Measurements from ENCODE around the gene RANBP1.

Gene RANBP1

GRCh38 chr22:20135806-20136602, 20.1 kb downstream of the RANBP1 start:
- in situ Hi-C loops (cut with MboI; ENCODE audit: low sequenced_read_pairs) = no loop called here

- in situ Hi-C loops (cut with MboI; ENCODE audit: low sequenced_read_pairs) = no loop called here
Measured at GRCh38 chr22:20136603-20136873, 20.6 kb downstream of the RANBP1 start.

DNA sequence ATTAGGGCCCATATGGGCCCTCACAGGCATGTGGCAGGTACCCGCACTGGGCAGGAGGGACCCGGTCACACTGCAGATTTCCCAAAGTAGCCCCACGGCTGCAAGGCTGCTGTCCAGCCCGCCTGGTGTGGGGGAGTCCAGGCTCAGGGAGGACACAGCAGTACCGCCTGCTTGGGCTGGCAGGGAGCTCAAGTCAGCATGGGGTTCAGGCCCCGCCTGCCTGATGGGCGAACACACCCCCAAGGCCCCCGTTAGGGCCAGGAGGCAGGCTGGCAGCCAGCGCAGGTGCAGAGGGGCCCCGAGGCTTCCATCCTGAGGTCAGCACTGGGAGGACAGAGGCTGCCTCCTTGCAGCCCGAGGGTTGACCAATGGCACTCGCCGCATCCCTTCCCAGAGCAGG, 21.2 kb downstream of the RANBP1 start:
- in situ Hi-C loops (cut with MboI; ENCODE audit: low sequenced_read_pairs) = no loop called here

DNA sequence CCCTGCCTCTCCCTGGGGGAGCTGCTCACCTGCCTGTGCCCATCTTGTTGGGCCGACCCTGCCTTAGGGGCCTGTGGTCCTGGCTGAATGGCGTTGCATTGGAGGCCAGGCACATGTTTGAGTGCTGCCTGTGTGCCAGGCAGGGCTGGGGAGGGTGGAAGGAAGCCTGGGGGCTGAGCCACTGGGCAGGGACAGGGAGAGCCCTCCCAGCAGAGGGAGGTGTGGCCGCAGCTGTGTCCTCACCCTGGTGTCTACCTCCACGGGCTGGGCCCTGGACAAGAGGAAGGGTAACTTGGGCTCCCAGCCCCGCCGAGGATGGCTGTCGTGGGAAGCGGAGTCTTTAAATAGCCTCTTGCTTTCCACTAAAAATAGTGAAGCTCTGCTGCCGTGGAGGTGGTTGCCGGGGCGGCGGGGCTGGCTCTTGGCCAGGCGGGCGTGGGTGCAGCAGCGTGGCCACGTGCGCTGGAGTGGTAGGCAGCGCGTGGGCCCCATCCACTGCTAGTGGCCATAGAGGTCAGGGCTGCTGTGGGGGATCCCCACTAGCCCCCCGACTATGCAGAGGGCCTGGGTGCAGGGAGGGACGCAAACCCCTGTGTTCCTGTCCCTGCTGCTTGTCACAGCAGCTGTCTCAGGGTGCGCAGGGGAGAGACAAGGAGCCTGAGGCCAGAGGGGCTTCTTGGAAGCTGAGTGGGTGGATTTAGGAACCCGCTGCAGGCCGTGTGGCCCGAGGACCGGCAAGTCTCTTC, 21.9 kb downstream of the RANBP1 start:
- in situ Hi-C loops (cut with MboI; ENCODE audit: low sequenced_read_pairs) = no loop called here

GRCh38 chr22:20138417-20138738, 22.5 kb downstream of the RANBP1 start:
- in situ Hi-C loops (cut with MboI; ENCODE audit: low sequenced_read_pairs) = no loop called here

DNA sequence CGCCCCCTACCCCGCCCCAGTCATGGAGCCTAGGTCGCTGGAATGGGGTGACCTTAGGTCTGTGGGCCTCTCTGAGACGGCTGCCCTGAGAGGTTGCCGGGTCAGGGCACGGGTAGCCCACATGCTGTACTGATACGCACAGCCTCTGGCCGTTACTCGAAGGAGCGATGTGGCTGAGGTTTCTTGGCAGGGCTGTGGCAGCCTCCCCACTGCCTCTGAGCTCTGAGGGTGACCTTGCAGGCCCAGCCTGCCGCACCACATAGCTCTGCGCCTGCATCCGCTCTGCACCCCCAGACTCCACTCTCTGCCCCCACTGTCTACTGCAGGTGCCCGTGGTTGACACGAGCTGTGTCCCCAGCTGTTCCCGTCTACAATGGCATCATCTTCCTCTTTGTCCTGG, 23.0 kb downstream of the RANBP1 start:
- in situ Hi-C loops (cut with MboI; ENCODE audit: low sequenced_read_pairs) = no loop called here

DNA sequence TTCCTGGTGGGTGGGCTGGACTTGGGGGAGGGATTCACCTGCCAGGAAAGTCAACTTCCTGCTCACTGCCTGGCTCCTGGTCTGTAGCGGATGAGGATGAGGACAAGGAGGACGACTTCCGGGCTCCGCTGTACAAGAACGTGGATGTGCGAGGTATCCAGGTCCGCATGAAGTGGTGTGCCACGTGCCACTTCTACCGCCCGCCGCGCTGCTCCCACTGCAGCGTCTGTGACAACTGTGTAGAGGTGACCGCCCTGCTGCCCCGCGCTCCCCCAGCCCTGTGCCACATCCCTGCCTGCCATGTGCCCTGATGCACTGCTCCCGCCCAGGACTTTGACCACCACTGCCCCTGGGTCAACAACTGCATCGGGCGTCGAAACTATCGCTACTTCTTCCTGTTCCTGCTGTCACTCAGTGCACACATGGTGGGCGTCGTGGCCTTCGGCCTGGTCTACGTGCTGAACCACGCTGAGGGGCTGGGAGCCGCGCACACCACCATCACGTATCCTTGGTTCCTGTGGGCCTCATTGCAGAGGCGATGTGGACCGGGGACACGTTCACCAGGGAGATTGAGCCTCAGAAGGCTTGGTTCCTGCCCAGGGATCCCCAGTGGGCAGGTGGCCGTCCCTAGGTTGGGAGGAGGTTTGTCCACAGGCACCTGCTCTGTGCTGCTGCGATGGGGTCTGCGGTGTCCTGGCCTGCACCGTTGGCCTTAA, 23.6 kb downstream of the RANBP1 start:
- in situ Hi-C loops (cut with MboI; ENCODE audit: low sequenced_read_pairs) = no loop called here

DNA sequence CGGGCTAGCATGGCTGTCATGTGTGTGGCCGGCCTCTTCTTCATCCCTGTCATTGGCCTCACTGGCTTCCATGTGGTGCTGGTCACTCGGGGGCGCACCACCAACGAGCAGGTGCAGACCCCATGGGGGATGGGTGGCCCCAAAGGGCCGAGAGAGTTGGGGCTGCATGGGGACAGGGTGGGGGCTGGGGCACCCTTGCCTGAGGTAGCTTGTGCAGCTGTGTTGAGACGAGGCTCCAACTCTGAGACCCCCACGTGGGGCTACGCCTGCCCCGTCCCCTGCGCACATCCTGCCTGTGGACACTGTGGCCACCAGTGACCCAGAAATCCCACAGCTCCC, 24.2 kb downstream of the RANBP1 start:
- in situ Hi-C loops (cut with MboI; ENCODE audit: low sequenced_read_pairs) = no loop called here

DNA sequence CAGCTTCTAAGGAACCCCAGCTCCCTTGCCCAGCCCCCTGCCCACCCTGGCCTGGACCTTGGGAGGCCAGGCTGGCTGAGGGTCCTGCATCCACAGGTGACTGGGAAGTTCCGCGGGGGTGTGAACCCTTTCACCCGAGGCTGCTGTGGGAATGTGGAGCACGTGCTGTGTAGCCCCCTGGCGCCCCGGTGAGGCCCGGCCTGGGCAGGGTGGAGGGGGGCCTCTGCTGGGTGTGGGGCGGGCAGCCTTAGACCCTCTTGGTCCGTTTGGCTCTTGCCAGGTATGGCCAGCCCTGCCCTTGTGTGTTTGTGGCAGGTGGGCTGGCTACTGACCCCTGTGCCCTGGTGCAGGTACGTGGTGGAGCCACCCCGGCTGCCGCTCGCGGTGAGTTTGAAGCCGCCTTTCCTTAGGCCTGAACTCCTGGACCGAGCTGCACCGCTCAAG, 24.6 kb downstream of the RANBP1 start:
- in situ Hi-C loops (cut with MboI; ENCODE audit: low sequenced_read_pairs) = no loop called here

- in situ Hi-C loops (cut with MboI; ENCODE audit: low sequenced_read_pairs) = no loop called here
Measured at GRCh38 chr22:20141186-20142077, 25.5 kb downstream of the RANBP1 start.

- in situ Hi-C loops (cut with MboI; ENCODE audit: low sequenced_read_pairs) = no loop called here
Measured at GRCh38 chr22:20142711-20143621, 27.1 kb downstream of the RANBP1 start.

DNA sequence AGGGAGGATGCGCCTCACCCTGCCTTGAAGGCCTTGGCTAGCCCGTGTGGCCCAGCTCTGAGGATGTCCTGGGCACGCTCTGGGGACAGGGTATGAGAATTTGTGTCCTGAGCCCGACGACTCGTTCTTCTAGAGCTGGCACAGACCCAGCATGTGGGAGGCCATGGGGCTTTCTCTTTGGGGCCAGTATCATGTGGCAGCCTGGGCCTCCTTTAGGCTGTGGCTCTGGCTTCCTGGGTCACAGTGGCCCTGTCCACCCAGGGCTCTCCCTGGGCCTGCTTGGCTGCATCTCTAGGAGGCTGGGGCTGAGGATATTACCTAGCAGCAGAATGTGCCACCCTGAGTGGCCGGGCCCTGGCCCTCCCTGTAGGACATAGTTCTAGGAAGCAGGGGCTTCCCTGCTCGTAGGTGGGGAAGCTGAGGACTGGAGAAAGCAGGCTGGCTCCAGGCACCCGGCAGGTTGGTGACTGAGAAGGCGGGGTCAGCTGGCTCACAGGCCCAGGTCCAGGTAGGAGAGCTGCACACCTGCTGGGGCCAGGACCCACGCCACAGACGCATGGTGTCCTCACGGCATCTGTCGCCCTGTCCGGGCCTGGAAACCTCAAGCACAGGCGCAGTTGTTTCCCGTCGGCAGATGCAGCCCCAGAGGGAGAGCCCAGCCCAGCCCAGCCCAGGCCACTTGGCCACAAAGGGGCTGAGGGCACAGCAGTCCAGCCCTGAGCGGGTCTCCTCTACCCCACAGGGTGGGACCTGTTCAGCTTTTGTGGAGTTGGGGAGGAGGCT, 28.2 kb downstream of the RANBP1 start:
- in situ Hi-C loops (cut with MboI; ENCODE audit: low sequenced_read_pairs) = no loop called here

- in situ Hi-C loops (cut with MboI; ENCODE audit: low sequenced_read_pairs) = no loop called here
Measured at GRCh38 chr22:20145206-20145831, 29.4 kb downstream of the RANBP1 start.

- in situ Hi-C loops (cut with MboI; ENCODE audit: low sequenced_read_pairs) = no loop called here
Measured at GRCh38 chr22:20145832-20146223, 29.9 kb downstream of the RANBP1 start.

- in situ Hi-C loops (cut with MboI; ENCODE audit: low sequenced_read_pairs) = no loop called here
Measured at GRCh38 chr22:20146777-20147176, 30.9 kb downstream of the RANBP1 start.

DNA sequence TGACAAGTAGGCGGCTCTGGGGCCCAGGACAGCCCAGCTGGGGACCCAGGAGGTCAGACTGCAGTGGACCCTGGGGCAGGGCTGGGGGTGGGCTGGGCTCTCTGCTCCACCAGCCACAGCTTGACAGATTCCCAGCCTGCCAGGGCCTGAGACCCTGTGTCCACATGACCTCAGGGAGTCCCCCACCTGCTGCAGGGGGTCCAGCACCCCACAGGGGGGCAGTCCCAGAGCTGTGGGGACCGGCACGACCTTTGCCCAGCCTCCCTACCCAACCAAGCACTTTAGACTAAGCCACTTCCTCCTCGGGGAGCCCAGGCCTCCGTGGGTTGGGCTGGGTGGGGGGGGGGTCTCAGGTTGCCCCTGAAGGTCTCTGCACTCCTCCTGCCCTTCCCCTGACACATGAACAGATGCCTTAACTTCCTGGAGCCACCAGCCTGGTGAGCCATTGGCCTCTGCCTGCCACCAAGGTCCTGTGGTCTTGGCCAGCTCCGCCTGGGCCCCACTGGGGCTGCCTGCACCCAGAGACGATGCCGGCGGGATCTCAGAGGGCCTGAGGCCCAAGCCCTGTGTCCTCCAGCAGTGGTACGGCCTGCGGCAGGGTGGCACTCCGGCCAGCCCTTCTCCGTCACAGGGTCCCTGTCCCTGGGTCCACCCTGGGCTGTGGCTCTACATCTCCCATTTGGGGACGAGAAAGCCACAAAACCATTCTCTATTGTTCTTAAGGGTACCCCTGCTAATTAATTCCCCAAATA, 31.5 kb downstream of the RANBP1 start:
- in situ Hi-C loops (cut with MboI; ENCODE audit: low sequenced_read_pairs) = no loop called here

DNA sequence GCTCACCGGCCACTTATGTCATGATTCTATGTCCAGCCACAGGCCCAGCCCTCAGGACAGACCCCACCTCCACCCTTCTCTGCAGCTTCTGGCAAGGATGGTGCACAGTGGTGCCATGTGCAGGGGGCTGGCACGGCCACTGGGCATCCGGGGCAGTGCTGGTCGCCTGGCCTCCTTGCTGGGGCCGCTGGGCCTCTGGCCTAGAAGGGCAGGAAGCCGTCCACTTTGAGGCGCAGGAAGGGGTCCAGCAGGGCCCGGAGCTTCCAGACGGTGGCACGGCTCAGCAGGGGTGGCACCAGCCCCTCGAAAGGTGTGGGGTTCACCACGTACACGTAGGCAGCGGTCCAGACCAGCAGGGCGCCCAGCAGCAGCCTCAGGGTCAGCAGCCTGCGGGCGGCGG, 32.5 kb downstream of the RANBP1 start:
- in situ Hi-C loops (cut with MboI; ENCODE audit: low sequenced_read_pairs) = no loop called here

Data from hTERT RPE-1 (cell line).